ENCODE data around the gene GDPD4. TPM values are rescaled to one million over a fixed set of nuclear protein-coding genes. Genes with fewer than 3 reads are reported as not detected.

The GDPD4 gene
- total RNA-seq, 1 donor from 2014 or later = not detected

DNA sequence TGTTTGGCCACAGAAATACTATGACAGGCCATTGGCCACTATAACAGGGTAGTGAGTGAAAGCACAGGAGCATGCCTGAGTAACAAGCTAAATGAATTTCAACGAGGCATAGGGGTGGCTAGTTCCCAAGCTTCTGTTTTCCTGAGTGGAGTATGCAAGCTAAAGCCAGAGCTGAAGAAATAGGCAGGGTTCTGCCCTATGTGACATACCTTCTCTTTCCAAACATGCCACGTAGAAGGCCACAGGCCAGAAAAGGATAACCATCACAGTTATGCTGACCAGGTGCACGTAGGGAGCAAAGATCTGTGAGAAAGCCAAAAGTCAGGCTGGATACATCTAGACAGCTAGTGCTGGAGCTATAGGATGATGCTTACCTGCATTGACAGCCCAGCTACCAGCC is 30.6 kb downstream of the GDPD4 start:
- no peak for DNase-seq (ENCODE audit: low spot score)
- H3K4me1 Mint-ChIP-seq (ENCODE audit: low read depth) = peaks cover 4% of the 10 kb centered on the region
- no peak overlapping the region for H3K4me3 Mint-ChIP-seq (ENCODE audit: unreplicated experiment)
- no peaks in the 10 kb centered on the region for H3K9me3 Mint-ChIP-seq (ENCODE audit: low read depth)
- TF ChIP-seq CTCF (IDR thresholded peaks at IDR 0.05) = no peak
- no peak overlapping the region for H3K27ac Mint-ChIP-seq (ENCODE audit: unreplicated experiment)
- H3K36me3 Mint-ChIP-seq (ENCODE audit: low read depth) = no peaks in the 10 kb centered on the region
- H3K27me3 Mint-ChIP-seq (ENCODE audit: low read depth) = peaks cover 2% of the 10 kb centered on the region

- Mint-ChIP-seq H3K4me1 (ENCODE audit: low read depth) (peaks cover 4% of the 10 kb centered on the region), H3K4me3 (ENCODE audit: unreplicated experiment) (no peak overlapping the region), H3K9me3 (ENCODE audit: low read depth) (peaks cover 8% of the 10 kb centered on the region), H3K27me3 (ENCODE audit: low read depth) (peaks cover 2% of the 10 kb centered on the region), H3K27ac (ENCODE audit: unreplicated experiment) (no peak overlapping the region), H3K36me3 (ENCODE audit: low read depth) (peaks cover 1% of the 10 kb centered on the region)
- no peak for DNase-seq (ENCODE audit: low spot score)
- no peak for TF ChIP-seq CTCF (IDR thresholded peaks at IDR 0.05)
These were observed 31.9 kb downstream of the GDPD4 start for GRCh38 chr11:77269484-77270123.

GRCh38 chr11:77267962-77268361 is 33.5 kb downstream of the GDPD4 start:
- peaks cover 4% of the 10 kb centered on the region for H3K4me1 Mint-ChIP-seq (ENCODE audit: low read depth)
- no peak overlapping the region for H3K27ac Mint-ChIP-seq (ENCODE audit: unreplicated experiment)
- H3K36me3 Mint-ChIP-seq (ENCODE audit: low read depth) = peaks cover 5% of the 10 kb centered on the region
- no peak for TF ChIP-seq CTCF (IDR thresholded peaks at IDR 0.05)
- peaks cover 2% of the 10 kb centered on the region for H3K27me3 Mint-ChIP-seq (ENCODE audit: low read depth)
- peaks cover 23% of the 10 kb centered on the region for H3K9me3 Mint-ChIP-seq (ENCODE audit: low read depth)
- H3K4me3 Mint-ChIP-seq (ENCODE audit: unreplicated experiment) = no peak overlapping the region
- no peak for DNase-seq (ENCODE audit: low spot score)

GRCh38 chr11:77266766-77267165 is 34.7 kb downstream of the GDPD4 start:
- H3K9me3 Mint-ChIP-seq (ENCODE audit: low read depth) = peaks cover 33% of the 10 kb centered on the region
- peaks cover 11% of the 10 kb centered on the region for H3K36me3 Mint-ChIP-seq (ENCODE audit: low read depth)
- DNase-seq (ENCODE audit: low spot score) = no peak
- no peak overlapping the region for H3K27ac Mint-ChIP-seq (ENCODE audit: unreplicated experiment)
- no peaks in the 10 kb centered on the region for H3K27me3 Mint-ChIP-seq (ENCODE audit: low read depth)
- no peak for TF ChIP-seq CTCF (IDR thresholded peaks at IDR 0.05)
- H3K4me3 Mint-ChIP-seq (ENCODE audit: unreplicated experiment) = no peak overlapping the region
- H3K4me1 Mint-ChIP-seq (ENCODE audit: low read depth) = peaks cover 4% of the 10 kb centered on the region

- Mint-ChIP-seq H3K27ac (ENCODE audit: unreplicated experiment) (no peak overlapping the region), H3K4me1 (ENCODE audit: low read depth) (peaks cover 10% of the 10 kb centered on the region), H3K36me3 (ENCODE audit: low read depth) (peaks cover 11% of the 10 kb centered on the region), H3K9me3 (ENCODE audit: low read depth) (peaks cover 36% of the 10 kb centered on the region), H3K4me3 (ENCODE audit: unreplicated experiment) (no peak overlapping the region), H3K27me3 (ENCODE audit: low read depth) (no peaks in the 10 kb centered on the region)
- no peak for DNase-seq (ENCODE audit: low spot score)
- no peak for TF ChIP-seq CTCF (IDR thresholded peaks at IDR 0.05)
These were observed 38.7 kb downstream of the GDPD4 start for GRCh38 chr11:77262803-77263202.
